Measurements from ENCODE around the gene AKT2.

The AKT2 gene

DNA sequence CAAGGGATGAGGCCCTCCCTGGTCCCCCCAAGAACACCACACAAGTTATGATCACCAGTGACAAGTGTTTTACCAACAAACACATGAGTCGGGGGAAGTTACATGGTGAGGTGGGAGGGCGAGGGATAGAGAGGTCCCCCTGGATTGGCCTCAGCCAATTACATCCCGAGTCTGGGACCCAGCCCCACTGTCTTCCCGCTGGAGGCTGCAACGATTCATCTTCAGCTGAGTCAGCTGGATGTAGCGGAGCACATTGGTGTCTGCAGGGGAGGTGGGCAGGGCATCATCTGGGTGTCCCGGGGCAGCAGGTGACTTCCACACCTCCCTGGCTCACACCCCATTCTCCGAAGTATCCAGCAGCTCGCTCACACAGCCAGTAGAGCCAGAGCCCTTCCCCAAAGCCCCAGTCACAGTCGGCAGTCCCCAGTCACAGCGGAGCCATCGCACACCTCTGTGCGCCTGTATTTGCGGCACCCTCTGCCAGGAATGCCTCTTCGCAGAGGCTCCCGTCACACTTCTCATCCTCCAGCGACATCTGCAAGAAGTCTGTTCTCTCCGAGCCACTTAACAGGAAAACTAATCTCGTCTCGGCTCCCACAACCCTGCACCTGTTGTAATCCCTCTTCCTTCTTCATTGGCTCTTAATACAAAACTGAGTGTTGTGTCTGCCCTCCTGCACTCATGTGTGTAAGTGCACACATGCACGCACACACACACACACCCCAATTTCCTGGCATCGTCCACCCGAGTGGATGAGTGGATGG lies 69.0 kb downstream of the AKT2 start:
- DNase-seq, result no peak

DNA sequence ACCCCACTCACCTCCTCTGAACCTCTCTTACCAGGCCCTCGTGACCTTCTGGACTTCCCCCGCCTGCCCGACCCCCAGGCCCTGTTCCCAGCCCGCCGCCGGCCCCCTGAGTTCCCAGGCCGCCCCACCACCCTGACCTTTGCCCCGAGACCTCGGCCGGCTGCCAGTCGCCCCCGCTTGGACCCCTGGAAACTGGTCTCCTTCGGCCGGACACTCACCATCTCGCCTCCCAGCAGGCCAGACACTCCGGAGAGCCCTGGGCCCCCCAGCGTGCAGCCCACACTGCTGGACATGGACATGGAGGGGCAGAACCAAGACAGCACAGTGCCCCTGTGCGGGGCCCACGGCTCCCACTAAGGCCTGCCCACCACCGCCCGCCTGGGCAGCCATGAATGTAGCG lies 70.2 kb downstream of the AKT2 start:
- no peak for DNase-seq

DNA sequence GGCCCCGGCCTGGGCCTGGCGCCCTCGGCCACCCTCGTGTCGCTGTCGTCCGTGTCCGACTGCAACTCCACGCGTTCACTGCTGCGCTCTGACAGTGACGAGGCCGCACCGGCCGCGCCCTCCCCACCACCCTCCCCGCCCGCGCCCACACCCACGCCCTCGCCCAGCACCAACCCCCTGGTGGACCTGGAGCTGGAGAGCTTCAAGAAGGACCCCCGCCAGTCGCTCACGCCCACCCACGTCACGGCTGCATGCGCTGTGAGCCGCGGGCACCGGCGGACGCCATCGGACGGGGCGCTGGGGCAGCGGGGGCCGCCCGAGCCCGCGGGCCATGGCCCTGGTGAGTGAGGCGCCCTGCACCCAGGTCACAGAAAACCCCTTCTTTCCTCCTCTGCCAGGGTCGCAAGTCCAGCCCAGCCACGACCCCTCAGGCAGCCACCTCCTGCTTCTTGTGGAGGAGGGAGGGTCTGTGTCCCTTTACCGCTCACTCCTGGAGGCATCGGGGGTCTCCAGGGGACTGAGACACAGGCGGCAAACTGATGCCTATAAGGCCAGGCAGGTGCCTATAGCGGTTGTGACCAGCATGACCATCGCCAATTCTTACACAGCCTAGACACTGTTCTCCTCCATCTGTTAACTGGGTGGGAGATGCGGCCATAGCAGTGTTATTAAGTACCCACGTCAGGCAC lies 71.1 kb downstream of the AKT2 start:
- DNase-seq, result no peak

DNA sequence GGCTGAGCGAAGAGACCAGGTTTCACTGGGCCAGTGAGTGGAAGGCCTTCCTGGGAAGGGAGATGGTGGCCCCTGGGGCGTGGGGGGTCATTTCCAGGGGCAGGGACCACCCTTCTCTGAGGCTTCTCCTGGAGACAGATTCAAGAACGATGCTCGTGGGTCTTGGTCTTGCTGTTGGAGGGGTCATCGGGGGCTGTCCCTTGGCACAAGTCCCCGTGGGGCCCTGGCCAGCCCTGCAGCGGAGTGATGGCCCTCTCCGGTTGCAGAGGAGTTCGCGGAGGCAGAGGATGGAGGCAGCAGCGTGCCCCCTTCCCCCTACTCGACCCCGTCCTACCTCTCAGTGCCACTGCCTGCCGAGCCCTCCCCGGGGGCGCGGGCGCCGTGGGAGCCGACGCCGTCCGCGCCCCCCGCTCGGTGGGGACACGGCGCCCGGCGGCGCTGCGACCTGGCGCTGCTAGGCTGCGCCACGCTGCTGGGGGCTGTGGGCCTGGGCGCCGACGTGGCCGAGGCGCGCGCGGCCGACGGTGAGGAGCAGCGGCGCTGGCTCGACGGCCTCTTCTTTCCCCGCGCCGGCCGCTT lies 71.8 kb downstream of the AKT2 start:
- no peak for DNase-seq

DNA sequence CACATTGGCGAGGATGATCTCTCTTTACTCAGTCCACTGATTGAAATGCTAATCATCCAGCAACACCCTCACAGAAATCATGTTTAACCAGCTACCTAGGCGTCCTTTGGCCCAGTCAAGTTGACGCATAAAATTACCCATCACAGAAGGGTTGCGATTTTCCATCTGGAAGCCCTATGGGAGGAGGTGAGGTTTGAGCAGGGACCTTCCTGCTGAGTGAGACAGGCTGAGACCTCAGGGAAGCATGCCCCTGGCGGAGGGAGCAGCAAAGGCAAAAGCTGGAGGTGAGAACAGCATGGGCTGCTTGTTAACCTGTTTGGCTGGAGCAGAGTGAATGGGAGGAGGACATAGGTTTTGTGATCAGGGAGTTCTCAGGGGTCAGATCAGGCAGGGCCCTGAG lies 74.3 kb downstream of the AKT2 start:
- DNase-seq, result no peak

DNA sequence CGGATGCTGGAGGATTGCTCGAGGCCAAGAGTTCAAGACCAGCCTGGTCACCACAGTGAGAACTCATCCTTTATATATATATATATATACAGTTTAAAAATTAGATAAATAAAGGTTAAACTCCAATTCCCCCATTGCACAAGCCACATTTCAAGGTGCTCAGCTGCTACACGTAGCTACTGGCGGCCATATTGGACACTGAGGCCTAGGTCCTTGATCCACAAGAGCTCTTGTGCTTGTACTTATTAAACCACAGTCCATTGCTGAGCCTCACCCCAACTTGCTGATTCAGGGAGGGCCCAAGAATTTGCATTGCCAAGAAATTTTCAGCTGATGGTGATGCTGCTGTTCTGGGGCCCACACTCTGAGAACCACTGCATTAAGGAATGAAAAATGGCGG lies 76.5 kb downstream of the AKT2 start:
- DNase-seq, result no peak

DNA sequence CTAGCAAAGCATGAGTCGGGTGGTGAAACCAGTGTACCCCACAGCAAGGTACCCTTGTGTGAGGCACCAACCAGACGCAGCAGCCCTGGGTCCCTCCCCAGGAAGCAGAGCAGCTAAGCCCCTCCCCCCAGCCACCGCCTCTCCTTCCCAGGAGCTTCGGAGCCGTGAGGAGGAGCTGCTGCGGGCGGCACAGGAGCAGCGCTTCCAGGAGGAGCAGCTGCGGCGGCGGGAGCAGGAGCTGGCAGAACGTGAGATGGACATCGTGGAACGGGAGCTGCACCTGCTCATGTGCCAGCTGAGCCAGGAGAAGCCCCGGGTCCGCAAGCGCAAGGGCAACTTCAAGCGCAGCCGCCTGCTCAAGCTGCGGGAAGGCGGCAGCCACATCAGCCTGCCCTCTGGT lies 79.4 kb downstream of the AKT2 start:
- DNase-seq, result no peak

DNA sequence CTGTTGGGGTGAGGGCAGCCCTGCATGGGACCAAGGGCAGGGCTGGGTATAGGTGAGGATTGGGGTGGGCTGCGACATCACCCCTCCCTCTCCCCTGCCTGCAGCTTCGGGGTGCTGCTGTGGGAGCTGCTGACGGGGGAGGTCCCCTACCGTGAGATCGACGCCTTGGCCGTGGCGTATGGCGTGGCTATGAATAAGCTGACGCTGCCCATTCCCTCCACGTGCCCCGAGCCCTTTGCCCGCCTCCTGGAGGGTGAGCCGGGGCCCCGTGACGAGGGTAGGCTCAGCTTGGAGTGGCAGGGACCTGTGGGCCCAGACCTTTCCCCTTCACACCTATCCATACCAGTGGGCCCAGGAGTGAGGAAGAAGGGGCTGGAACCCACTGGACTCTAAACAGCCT lies 80.8 kb downstream of the AKT2 start:
- no peak for DNase-seq

DNA sequence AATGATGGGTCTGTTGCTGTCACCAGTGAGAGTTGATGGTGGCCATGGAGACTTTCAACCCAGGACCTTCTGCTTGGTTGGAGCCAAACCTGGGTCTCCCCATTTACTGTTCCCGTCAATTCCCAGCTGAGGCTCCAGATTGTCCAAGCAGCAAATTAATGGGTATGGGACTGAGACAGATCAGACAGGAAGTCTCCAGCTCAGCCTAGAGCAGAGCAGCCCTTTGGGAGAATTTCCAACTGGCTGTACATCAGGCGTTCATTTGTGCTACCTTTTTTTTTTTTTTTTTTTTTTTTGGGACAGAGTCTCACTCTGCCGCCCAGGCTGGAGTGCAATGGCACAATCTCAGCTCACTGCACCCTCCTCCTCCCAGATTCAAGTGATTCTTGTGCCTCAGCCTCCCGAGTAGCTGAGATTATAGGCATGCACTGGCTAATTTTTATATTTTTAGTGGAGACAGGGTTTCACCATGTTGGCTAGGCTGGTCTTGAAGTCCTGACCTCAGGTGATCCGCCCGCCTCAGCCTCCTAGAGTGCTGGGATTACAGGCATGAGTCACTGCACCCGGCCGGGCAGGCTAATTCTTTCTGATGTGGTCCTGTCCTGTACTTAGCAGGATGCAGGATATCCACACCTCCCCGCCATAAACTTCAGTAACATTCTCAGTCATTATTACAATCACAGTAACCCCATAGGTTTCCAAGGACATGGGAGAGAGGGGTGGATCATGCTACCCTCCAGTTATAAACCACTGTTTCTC lies 84.6 kb downstream of the AKT2 start:
- no peak for DNase-seq

DNA sequence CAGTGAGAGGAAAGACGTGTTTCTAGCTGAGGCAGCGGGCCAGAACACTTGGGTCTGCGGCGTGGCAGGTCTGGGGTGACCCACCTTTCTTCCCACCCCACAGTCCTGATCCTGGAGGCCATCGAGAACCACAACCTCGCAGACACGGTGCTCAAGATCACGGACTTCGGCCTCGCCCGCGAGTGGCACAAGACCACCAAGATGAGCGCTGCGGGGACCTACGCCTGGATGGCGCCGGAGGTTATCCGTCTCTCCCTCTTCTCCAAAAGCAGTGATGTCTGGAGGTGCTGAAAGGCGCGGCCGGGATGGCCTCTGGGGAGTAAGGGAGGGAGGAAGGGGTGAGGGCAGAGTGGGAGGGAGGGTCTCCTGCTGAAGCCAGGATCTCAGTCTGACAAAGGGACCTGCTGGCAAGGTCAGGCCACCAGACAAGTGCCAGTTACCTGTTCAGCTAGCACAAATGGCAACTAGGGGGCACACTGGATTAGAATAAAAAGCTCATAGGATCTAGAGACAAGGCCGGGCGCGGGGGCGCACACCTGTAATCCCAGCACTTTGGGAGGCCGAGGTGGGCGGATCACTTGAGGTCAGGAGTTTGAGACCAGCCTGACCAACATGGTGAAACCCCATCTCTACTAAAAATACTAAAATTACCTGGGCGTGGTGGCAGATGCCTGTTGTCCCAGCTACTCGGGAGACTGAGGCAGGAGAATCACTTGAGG lies 86.7 kb downstream of the AKT2 start:
- no peak for DNase-seq

DNA sequence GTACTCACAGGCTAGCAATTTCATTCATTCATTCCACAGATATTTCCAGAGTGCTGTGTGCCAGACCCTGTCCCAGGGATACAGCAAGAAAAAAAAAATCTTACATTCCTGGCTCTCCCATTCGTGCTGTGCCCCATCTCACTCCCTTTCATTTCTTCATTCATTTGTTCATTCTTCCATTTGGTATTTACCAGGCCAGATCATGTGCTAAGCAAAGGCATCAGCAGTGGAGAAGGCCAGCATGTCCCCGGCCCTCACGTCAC lies 91.6 kb downstream of the AKT2 start:
- no peak for DNase-seq

DNA sequence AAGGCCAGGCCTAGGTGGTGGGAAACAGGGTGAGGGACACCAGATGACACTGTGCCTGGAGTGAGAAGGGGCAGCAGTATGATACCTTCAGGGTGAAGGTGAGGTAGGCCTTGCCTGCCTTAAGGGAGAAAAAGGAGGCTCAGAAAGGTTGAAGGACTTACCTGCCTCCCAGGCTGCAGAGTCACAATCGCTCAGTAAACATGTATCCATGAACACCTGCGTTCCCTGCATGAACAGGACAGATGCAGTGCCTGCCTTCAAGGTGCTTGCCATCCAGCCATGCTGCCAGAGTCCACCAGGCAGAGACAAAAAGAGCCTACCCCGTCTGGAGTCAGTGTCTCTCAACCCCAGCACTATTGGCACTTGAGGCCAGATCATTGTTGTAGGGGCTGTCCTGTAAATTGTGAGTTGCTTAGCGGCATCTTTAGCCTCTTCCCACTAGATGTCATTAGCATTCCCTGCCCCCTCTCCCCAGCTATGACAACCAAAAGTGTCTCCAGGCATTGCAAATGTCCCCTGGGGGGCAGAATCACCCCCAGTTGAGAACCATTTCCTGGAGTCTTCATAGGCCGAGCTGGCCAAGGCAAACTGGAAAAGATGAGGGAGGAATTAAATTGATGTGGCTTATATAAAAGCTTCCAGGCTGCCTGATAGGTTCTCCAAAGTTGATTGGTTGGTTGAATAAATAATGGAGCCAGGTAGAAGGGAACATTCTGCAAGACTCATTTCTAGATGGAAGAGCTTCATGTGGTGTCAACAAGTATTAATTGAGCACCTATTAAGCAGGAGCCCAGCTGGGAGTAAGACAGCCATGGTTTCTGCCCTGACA lies 92.2 kb downstream of the AKT2 start:
- no peak for DNase-seq

DNA sequence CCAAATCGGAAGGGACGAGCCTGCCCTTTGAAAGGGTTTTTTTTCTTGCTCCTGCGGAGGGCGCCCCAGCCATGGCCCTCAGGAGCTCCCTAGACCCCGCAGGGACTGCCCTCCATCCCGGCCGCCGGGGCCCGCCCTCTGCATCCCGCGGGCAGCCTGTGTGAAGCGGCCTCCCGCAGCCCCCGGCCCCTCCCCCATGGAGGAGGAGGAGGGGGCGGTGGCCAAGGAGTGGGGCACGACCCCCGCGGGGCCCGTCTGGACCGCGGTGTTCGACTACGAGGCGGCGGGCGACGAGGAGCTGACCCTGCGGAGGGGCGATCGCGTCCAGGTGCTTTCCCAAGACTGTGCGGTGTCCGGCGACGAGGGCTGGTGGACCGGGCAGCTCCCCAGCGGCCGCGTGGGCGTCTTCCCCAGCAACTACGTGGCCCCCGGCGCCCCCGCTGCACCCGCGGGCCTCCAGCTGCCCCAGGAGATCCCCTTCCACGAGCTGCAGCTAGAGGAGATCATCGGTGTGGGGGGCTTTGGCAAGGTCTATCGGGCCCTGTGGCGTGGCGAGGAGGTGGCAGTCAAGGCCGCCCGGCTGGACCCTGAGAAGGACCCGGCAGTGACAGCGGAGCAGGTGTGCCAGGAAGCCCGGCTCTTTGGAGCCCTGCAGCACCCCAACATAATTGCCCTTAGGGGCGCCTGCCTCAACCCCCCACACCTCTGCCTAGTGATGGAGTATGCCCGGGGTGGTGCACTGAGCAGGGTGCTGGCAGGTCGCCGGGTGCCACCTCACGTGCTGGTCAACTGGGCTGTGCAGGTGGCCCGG lies 93.1 kb downstream of the AKT2 start:
- DNase-seq, result no peak

DNA sequence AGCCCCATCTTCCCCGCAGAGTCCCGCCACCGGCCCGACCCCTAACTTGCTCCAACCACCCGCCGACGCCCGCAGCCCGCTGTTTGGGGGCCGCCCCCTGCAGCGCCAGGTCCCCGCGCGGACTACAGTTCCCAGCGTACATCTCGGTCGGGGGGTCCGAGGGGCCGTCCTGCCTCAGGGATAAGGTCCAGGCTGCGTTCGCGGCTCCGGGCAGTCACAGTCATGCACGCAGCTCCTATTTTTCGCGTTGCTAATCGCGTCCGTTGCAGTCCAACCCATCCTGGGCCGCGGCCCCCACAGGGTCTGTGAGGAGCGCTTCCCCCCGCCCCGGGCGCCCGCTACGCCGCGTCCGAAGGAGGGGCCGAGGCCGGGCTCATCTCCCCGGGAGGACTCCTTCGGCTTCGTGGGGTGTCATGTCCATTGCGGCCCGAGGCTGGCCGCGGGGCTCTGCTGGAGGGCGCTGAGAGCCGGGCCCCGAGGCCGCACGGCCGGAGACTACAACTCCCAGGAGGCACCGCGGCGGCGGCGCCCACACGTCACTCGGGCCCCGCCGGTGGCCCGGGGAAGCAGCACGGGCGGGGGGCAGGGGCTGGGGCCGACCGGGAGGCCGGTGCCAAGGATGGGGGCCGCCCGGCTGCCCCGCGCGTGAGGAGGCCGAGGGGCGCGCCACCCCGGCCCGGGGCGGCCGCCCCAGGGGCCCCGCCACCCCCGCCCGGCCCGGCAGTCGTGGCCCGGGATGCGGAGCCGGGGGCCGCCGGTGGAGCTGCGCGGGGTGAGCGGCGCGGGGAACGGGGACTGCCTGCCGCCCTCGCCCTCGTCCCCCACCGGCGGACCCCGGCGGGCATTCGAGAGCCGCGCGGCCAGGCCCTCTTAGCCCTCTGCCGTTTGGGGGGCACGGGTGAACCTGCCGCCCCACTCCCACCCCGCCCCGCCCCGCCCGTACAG lies 94.0 kb downstream of the AKT2 start, which contains the start of gene MAP3K10:
TSS of gene MAP3K10 (plus strand) at position 536 of the 945 bp plus-strand sequence. CDS start 606 bp downstream, outside the sequence.
- peak; percentile 51 for DNase-seq

DNA sequence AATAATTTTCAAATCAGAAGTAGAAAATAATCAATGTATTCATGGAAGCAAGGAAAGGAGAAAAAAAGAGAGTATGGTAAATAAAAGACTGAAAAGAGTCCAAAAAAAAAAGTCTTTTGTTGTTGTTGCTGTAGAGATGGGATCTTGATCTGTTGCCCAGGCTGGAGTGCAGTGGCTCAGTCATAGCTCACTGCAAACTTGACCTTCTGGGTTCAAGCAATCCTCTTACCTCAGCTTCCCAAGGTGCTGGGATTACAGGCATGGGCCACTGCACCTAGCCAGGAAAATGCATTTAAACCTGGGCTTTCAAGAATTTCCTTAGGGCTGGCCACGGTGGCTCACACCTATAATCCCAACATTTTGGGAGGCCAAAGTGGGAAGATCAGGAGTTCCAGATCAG lies 100.9 kb downstream of the AKT2 start:
- no peak for DNase-seq

Data from GDM1 (cell line).